Neural cell (in vitro differentiated cells): Measurements from ENCODE around the gene FERMT2. TPM values are rescaled to one million over a fixed set of nuclear protein-coding genes. Genes with fewer than 3 reads are reported as not detected.

Experiments used
- H2AFZ ChIP-seq: fragments of 200-600, 300-800 bp; sonication (generic), shearing (Covaris generic); 2 replicates; pipeline ENCODE4 v1.6.0; 2014; ENCODE audit warnings: low read depth, mild to moderate bottlenecking, antibody characterized with exemption, low read length, moderate library complexity
- H3F3A ChIP-seq: fragments of 200-600 bp; shearing (Covaris generic); 2 replicates; pipeline ENCODE4 v1.6.1; 2016; ENCODE audit warnings: mild to moderate bottlenecking, moderate library complexity, mixed read lengths, antibody characterized with exemption, low read length; ENCODE audit not compliant: insufficient read depth, poor library complexity, severe bottlenecking
- H3K27ac ChIP-seq: fragments of 200-600, 300-800 bp; sonication (generic), shearing (Covaris generic); 2 replicates; pipeline ENCODE4 v1.5.1; 2014; ENCODE audit warnings: mild to moderate bottlenecking, low read length, moderate library complexity
- H3K27me3 ChIP-seq: fragments of 300-800, 200-600 bp; sonication (generic), shearing (Covaris generic); 2 replicates; pipeline ENCODE4 v1.6.0; 2014; ENCODE audit warnings: mild to moderate bottlenecking, low read depth, low read length, moderate library complexity; ENCODE audit not compliant: insufficient read depth
- H3K36me3 ChIP-seq: fragments of 300-800, 200-600 bp; sonication (generic), shearing (Covaris generic); 2 replicates; pipeline ENCODE4 v1.5.1; 2014; ENCODE audit warnings: mild to moderate bottlenecking, antibody characterized with exemption, low read length, moderate library complexity; ENCODE audit not compliant: insufficient read depth
- H3K4me2 ChIP-seq: fragments of 300-800, 200-600 bp; sonication (generic), shearing (Covaris generic); 2 replicates; pipeline ENCODE4 v1.6.0; 2014; ENCODE audit warnings: mild to moderate bottlenecking, low read length
- H3K4me3 ChIP-seq: fragments of 300-800, 200-600 bp; sonication (generic), shearing (Covaris generic); 2 replicates; pipeline ENCODE4 v1.5.1; 2014; ENCODE audit warnings: mild to moderate bottlenecking, low read length, moderate library complexity
- H3K79me2 ChIP-seq: fragments of 200-600 bp; shearing (Covaris generic); replicated peaks from 2 replicates; pipeline ENCODE4 v1.6.0; 2014; ENCODE audit warnings: mild to moderate bottlenecking, low read length, moderate library complexity; ENCODE audit not compliant: insufficient read depth
- H3K9ac ChIP-seq: fragments of 300-800, 200-600 bp; sonication (generic), shearing (Covaris generic); 2 replicates; pipeline ENCODE4 v1.6.1; 2016; ENCODE audit warnings: mild to moderate bottlenecking, low read length, mixed read lengths
- H3K9me2 ChIP-seq: fragments of 200-600 bp; shearing (Covaris generic); 2 replicates; pipeline ENCODE4 v1.6.1; 2016; ENCODE audit warnings: mild to moderate bottlenecking, low read length, mixed read lengths; ENCODE audit not compliant: insufficient read depth
- H3K9me3 ChIP-seq: fragments of 200-600, 300-800 bp; sonication (generic), shearing (Covaris generic); 2 replicates; pipeline ENCODE4 v1.6.1; 2016; ENCODE audit warnings: mild to moderate bottlenecking, mixed run types, low read length, moderate library complexity, mixed read lengths
- H4K20me1 ChIP-seq: fragments of 200-600 bp; shearing (Covaris generic); 2 replicates; pipeline ENCODE4 v1.6.1; 2016; ENCODE audit warnings: mild to moderate bottlenecking, mixed run types; ENCODE audit not compliant: insufficient read depth
- CTCF ChIP-seq: fragments of 450-650 bp; IDR thresholded peaks from 2 replicates; pipeline ENCODE4 v1.5.1; 2014; ENCODE audit warnings: antibody characterized with exemption, mild to moderate bottlenecking, moderate library complexity; ENCODE audit not compliant: poor library complexity, severe bottlenecking
- EP300 ChIP-seq: fragments of 450-650 bp; conservative IDR thresholded peaks from 2 replicates; pipeline ENCODE4 v1.6.1; 2014; ENCODE audit warnings: antibody characterized with exemption, mild to moderate bottlenecking, moderate library complexity; ENCODE audit not compliant: poor library complexity, severe bottlenecking
- MXI1 ChIP-seq: fragments of 450-650 bp; conservative IDR thresholded peaks from 2 replicates; pipeline ENCODE4 v1.6.1; 2014; ENCODE audit warnings: antibody characterized with exemption, mild to moderate bottlenecking; ENCODE audit not compliant: poor library complexity, severe bottlenecking
- POLR2AphosphoS5 ChIP-seq: IDR thresholded peaks from 2 replicates; pipeline ENCODE4 v1.6.1; 2012
- RAD21 ChIP-seq: fragments of 450-650 bp; conservative IDR thresholded peaks from 2 replicates; pipeline ENCODE4 v1.6.1; 2014; ENCODE audit warnings: antibody characterized with exemption, mild to moderate bottlenecking, moderate library complexity
- REST ChIP-seq: IDR thresholded peaks from 2 replicates; pipeline ENCODE4 v1.6.1; 2012; ENCODE audit warnings: borderline replicate concordance
- TAF1 ChIP-seq: IDR thresholded peaks from 2 replicates; pipeline ENCODE4 v1.6.1; 2012; ENCODE audit warnings: low read depth
- polyA plus RNA-seq: library from polyadenylated mRNA; depleted of rRNA; stranded (reverse); fragments of >200 nt; gene quantifications from 2 replicates; pipeline ENCODE4 v1.2.3, GENCODE V29; 2014

FERMT2 gene
- polyA plus RNA-seq, 1 donor from 2014 or later, result 59.6 TPM

DNA sequence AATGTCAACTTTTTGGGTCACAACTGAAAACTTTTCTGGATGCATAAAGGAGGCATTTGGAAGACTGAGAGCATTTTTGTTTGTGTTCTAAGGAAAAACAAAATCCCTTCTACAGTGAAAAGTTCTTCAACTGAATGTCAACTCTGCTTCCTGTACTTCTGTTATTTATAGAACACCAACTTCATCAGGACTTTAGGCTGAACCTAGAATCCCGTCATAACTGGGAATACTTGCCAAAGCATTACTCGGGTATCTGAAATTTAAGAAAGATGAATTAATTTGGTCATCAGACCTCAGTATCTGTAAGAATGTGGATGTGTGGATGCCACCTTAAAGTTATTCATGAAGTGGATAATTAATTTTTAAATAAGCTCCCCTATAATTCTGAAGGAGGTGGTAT lies 73.2 kb downstream of the FERMT2 start:
- Histone ChIP-seq H3K36me3 (peaks cover 9% of the 10 kb centered on the region), H3F3A (no peaks in the 10 kb centered on the region), H3K9me3 (no peaks in the 10 kb centered on the region), H3K79me2 (no peaks in the 10 kb centered on the region), H3K27ac (no peak overlapping the region), H4K20me1 (no peaks in the 10 kb centered on the region), H3K27me3 (no peaks in the 10 kb centered on the region), H3K9me2 (no peaks in the 10 kb centered on the region), H3K4me2 (no peak overlapping the region), H3K4me3 (no peak overlapping the region), H3K9ac (no peak overlapping the region), H2AFZ (no peak overlapping the region)
- TF ChIP-seq EP300, result no peak
- TF ChIP-seq POLR2AphosphoS5, result no peak
- no peak for TF ChIP-seq MXI1
- TF ChIP-seq RAD21, result no peak

DNA sequence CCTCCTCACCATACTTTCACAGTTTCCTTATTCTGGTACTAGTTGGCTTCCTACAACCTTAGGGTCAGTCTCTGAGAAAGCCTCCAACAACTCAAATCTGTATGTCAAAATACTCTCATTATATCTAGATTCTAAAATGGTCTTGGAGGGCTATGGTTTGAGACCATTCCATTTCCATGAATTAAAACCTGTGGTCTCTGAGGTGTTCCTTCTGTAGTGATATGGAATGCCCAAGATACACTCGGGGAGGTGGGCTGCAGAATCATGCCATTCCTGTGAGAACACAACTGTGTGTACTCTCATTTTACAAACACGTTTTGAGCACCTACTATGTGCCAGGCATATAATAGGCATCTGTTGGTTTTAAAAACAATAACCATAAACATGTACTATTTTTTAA lies 74.0 kb downstream of the FERMT2 start:
- no peak for TF ChIP-seq REST
- Histone ChIP-seq H2AFZ (no peak overlapping the region), H3K9me2 (no peaks in the 10 kb centered on the region), H3K4me3 (no peak overlapping the region), H3K27ac (no peak overlapping the region), H3K36me3 (peaks cover 9% of the 10 kb centered on the region), H3K9me3 (no peaks in the 10 kb centered on the region), H3K27me3 (no peaks in the 10 kb centered on the region), H4K20me1 (no peaks in the 10 kb centered on the region), H3F3A (no peaks in the 10 kb centered on the region), H3K79me2 (no peaks in the 10 kb centered on the region), H3K9ac (no peak overlapping the region), H3K4me2 (no peak overlapping the region)

DNA sequence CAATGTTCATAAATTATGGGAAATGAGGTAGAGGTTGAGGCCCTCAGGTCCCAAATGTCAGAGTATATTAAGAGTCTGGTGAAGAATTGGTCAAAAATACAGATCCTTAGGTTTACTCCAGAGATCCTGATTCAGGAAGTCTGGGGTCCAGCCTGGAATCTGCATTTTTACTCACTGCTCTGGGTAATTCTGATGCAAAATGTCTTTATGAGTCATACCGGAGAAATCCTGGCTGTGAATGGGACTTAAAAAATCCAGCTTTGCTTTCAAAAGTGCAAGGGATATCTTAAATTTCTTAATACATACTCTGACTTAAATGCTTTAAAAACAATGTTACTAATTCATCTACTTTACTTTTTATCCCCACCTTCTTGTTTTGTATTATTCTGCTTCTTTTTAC lies 74.5 kb downstream of the FERMT2 start:
- H3K79me2 ChIP-seq, result no peaks in the 10 kb centered on the region
- no peaks in the 10 kb centered on the region for H3K9me3 ChIP-seq
- no peaks in the 10 kb centered on the region for H3K27me3 ChIP-seq
- H3K9ac ChIP-seq, result no peak overlapping the region
- no peaks in the 10 kb centered on the region for H3K9me2 ChIP-seq
- H4K20me1 ChIP-seq, result no peaks in the 10 kb centered on the region
- H3F3A ChIP-seq, result no peaks in the 10 kb centered on the region
- no peak overlapping the region for H3K4me3 ChIP-seq
- no peak overlapping the region for H3K27ac ChIP-seq
- H3K4me2 ChIP-seq, result no peak overlapping the region
- no peak for TF ChIP-seq TAF1
- TF ChIP-seq CTCF, result no peak
- no peak for TF ChIP-seq EP300
- no peak for TF ChIP-seq REST
- TF ChIP-seq POLR2AphosphoS5, result no peak
- peaks cover 9% of the 10 kb centered on the region for H3K36me3 ChIP-seq
- no peak overlapping the region for H2AFZ ChIP-seq
